Epidermal melanocyte (primary cell): Measurements from ENCODE around the gene SSX1.
"Not testable (repeated sequence)": the region's sequence is repeated elsewhere in the genome, so short reads cannot be mapped to it uniquely, and the experiment has no call there.

Experiments used
- DNase-seq: peaks from one replicate; pipeline ENCODE4 v3.0.0; 2011; ENCODE audit warnings: low spot score; ENCODE audit not compliant: insufficient read length

Gene SSX1, protein sequence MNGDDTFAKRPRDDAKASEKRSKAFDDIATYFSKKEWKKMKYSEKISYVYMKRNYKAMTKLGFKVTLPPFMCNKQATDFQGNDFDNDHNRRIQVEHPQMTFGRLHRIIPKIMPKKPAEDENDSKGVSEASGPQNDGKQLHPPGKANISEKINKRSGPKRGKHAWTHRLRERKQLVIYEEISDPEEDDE

DNA sequence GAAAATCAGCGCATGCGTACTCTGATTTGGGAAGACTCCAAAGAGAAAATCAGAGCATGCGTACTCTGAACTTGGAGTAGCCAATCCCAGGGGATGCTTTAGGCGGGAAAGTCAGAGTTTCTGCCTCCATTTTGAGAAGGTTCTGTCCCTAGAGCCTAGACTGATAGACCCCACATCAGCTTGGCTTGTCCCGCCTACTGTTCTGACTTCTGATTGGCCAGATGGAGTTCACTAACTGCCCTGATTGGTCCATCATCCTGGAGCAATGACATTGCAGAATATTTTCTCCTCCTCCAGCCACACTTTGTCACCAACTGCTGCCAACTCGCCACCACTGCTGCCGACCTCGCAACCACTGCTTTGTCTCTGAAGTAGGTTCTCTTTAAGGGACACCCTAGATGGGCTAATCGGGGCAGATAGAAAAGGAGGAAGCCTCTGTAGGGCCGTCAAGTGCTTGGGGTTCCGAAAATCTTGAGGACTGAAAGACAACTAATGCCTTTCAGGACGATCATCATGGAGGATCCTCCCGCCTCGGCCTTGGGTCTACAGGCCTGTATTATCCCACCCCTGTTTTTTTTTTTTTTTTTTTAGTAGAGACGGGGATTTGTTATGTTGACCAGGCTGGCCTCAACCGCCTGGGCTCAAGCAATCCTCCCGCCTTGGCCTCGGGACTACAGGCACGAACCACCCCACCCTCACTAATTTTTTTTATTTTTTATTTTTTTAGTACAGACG lies at the start of gene SSX1:
SSX1 (plus strand) TSS at position 331 of the 735 bp plus-strand sequence. CDS start 1,850 bp downstream, outside the sequence.
- not testable (repeated sequence) for DNase-seq

DNA sequence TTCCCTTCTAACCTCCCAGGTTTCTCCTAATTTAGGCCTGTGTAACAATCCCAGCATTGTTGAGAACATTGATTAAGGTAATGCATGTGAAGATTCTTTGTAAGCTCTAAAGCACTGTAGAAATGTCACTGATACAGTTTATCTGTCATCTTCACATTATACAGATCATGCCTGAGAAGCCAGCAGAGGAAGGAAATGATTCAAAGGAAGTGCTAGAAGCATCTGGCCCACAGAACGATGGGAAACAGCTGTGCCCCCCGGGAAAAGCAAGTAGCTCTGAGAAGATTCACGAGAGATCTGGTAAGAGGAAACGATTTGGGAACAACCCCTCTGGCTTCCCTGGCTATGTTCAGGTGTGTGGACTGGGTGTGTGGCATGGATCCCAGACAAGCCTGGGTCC lies 40.9 kb upstream of the SSX1 start:
- DNase-seq = not testable (repeated sequence)

DNA sequence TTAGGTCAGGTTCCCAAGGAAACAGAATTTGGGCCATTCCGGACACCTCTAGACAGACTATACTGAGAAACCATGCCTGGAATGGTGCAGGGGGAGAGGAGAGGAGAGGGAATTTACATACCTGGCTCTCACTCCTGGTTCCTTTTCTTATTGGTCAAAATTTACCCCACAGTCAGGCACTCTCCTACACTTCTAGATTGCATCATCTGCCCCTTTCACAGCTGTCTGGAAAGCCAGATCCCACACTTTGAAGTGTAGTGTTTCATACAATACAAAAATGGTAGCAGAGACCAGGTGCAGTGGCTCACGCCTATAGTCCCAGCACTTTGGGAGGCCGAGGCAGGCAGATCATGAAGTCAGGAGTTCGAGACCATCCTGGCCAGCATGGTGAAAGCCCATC lies 31.0 kb upstream of the SSX1 start:
- DNase-seq = not testable (repeated sequence)

DNA sequence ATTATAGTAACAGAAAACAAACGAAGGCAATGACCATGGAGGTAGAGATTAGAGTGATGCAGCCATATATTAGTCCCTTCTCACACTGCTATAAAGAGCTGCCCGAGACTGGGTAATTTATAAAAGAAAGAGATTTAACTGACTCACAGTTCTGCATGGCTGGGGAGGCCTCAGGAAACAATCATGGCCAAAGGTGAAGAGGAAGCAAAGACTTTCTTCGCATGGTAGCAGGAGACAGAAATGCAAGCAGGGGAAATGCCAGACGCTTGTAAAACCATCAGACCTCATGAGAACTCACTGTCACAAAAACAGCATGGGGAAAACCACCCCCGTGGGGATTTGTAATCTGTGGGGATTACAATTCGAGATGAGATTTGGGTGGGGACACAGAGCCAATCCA lies 2.2 kb upstream of the SSX1 start:
- not testable (repeated sequence) for DNase-seq

DNA sequence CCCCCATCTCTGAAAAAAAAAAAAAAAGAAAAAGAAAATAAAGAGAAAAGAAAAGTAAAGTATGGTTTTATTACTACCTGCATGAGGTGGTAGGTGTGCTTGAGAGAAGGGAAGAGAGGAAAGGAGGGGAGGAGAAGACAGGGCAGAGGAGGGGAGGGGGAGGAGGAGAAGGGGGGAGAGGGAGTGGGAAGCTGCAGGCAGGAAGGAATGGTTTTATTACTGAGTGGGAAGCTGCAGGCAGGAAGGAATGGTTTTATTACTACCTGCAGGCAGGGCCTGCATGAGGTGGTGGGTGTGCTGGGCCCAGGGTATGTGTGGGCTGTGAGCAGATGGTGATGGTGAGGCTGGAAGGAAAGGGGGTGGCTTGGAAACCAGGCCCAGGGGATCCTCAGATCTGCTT lies 19.2 kb downstream of the SSX1 start:
- DNase-seq = not testable (repeated sequence)

DNA sequence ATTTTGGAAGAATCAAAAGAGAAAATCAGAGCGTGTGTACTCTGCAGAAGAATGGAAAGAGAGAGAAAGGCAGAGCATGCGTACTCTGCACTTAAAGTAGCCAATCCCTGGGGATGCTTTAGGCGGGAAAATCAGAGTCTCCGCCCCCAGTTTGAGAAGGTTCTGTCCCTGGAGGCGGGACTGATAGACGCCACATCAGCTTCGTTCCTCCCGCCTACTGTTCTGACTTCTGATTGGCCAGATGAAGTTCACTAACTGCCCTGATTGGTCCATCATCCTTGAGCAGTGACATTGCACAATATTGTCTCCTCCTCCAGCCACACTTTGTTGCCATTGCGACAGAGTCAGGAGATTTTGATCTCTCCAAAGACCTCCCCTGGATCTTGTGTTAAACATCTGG lies 23.8 kb downstream of the SSX1 start:
- no peak for DNase-seq

DNA sequence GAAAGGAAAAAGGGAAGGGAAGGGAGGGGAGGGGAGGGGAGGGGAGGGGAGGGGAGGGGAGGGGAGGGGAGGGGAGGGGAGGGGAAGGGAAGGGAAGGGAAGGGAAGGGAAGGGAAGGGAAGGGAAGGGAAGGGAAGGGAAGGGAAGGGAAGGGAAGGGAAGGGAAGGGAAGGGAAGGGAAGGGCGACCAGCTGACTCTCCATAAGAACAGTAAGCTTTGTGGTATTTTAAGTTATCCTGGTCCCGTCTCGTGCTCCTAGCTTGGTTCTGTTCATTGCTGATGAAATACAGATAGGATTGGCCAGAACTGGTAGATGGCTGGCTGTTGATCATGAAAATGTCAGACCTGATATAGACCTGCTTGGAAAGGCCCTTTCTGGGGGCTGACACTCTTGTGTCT lies 25.5 kb downstream of the SSX1 start:
- not testable (repeated sequence) for DNase-seq

DNA sequence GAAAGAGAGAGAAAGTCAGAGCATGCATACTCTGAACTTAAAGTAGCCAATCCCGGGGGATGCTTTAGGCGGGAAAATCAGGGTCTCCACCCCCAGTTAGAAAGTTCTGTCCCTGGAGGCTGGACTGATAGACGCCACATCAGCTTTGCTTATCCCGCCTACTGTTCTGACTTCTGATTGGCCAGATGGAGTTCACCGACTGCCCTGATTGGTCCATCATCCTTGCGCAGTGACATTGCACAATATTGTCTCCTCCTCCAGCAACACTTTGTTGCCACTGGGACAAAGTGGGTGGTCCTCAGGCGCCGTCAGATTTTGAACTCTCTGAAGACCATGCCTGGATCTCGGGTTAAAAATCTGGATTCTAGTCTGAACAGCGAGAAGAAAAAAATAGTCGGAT lies 51.0 kb downstream of the SSX1 start:
- no peak for DNase-seq

DNA sequence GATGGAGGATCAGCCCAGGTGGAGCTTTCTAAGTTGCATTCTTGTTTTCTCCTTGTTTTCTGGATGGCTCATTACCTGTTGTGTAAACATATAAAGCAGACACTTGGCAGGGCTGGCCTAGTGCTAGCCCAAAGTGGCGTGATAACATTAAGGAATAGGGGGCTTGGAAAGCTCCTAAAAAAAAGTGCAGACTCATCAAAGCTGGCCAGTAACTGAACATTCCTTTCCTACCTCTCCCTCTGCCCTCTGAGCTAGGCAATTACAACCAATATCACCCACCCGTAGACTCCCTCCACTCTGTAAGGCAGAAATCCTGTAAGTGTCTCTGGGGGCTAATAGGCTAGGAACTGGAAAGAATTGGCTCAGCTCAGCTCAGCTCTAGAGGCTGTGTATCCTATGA lies 58.8 kb downstream of the SSX1 start:
- DNase-seq = not testable (repeated sequence)
